HG03432 (cell line): Measurements from ENCODE around the gene TRMT44.

Source experiments
- ATAC-seq: cut with Tn5 transposase; IDR thresholded peaks from one replicate; pipeline ENCODE4 v1.9.1; 2021; ENCODE audit warnings: mild to moderate bottlenecking, moderate library complexity; ENCODE audit not compliant: unreplicated experiment

The TRMT44 gene, protein sequence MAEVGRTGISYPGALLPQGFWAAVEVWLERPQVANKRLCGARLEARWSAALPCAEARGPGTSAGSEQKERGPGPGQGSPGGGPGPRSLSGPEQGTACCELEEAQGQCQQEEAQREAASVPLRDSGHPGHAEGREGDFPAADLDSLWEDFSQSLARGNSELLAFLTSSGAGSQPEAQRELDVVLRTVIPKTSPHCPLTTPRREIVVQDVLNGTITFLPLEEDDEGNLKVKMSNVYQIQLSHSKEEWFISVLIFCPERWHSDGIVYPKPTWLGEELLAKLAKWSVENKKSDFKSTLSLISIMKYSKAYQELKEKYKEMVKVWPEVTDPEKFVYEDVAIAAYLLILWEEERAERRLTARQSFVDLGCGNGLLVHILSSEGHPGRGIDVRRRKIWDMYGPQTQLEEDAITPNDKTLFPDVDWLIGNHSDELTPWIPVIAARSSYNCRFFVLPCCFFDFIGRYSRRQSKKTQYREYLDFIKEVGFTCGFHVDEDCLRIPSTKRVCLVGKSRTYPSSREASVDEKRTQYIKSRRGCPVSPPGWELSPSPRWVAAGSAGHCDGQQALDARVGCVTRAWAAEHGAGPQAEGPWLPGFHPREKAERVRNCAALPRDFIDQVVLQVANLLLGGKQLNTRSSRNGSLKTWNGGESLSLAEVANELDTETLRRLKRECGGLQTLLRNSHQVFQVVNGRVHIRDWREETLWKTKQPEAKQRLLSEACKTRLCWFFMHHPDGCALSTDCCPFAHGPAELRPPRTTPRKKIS

DNA sequence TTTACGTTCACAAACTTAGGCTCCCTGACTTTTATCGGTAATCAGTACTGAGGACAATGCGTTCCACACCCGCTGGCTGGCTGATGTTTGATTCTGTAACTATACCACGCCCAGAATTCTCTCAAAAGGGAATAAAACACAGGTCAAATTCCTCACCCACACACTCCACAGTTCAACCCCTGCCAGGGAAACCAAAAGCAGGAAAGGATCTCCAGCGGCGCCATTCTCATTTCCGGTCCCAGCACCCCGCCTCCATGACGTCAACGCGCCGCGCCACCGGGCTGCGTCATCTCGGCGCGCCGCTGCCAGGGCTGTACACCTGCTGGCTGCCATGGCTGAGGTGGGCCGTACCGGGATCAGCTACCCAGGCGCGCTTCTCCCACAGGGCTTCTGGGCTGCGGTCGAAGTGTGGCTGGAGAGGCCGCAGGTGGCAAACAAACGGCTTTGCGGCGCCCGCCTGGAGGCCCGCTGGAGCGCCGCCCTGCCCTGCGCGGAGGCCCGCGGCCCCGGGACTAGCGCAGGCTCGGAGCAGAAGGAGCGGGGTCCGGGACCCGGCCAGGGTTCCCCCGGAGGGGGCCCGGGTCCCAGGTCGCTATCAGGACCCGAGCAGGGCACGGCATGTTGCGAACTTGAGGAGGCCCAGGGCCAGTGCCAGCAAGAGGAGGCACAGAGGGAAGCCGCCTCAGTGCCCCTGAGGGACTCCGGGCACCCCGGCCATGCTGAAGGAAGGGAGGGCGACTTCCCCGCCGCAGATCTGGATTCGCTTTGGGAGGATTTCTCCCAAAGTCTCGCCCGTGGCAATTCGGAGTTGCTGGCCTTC is at the start of gene TRMT44, which contains the start of gene ACOX3:
Gene TRMT44 (plus strand): TSS at position 286 of the 820 bp plus-strand sequence. CDS start 46 bp downstream, at position 332.
Gene ACOX3 (minus strand): TSS at position 232 of the 820 bp plus-strand sequence. CDS start 24,202 bp downstream, outside the sequence.
- peak; percentile 87 for ATAC-seq

DNA sequence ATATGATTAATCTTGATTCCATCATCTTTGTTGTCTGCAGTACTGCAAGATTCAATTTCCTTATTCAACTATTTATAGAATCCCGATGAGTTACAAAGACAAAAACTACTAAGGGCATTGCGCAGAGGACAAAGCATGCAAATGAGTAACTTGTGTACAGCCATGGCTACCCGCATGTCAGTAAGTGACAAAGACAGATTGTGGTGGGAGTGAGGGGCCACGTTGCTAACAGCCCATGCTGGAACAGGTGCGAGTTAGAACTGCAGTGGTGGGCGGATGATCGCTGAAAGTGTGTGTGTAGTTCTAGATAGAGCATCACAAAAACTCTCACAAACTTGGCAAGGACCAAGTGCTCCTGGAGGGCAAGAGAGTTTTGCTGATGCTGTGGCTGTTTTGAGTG is 49.5 kb upstream of the TRMT44 start:
- ATAC-seq, result no peak

DNA sequence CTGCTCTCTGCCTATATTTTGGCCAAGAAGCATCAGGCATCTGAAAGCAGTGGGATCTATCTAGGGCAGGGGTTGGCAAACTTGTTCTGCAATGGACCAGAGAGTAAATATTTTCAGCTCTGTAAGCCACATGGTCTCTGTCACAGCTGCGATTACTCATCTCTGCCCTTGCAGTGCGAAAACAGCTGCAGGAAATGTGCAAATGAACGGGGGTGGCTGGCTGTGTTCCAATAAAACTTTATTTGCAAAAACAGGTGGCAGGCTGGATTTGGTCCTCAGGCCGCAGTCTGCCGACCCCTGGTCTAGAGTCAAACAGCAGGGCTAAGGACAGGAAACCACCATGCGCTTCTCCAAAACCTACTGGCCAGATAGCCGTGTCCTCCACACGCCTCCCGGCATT is 48.6 kb upstream of the TRMT44 start:
- peak; percentile 85 for ATAC-seq

DNA sequence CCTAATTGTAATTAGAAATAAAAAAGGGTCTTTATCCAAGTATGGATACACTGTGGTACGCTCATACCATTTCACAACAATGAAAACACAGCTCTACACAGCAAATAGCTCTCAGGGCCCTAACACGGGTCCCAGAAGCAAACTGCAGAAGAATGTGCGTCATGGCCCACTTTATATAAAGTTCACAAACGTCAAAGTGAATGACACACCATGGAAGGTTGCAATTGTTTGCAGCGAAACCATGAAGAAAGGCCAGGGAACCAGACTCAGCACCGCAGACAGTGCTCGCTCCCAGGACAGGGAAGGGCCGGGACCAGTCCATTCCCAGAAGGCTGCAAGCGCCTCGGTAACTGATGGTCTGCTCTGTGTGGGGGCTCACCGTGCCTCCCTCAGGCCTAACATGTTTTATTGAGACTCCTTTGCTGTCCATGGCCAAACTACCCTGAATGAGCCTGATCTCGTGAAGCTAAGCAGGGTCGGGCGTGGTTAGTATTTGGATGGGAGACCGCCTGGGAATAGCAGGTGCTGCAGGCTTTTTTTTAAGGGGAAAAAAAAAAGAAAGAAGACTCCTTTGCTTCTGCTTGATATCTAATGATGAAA is 47.9 kb upstream of the TRMT44 start:
- no peak for ATAC-seq

DNA sequence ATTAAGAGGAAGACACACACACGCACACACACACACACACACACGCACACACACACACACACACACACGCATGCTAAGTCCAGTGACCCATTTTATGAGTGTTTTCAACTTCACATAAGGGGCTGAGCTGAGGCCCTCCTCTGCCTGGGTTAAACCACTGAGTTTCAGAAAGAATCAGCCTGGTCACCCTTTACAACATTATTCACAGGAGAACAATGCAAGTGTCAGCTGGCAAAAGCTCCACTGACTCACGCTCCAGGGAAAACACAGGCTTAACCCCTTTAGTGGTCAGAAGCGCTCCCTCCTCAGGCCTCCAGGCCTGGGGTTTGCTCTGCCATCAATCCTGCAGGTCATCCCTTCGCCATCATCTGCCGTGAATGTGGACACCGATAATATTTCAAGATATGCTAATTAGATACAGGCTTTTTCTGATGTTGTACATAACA is 47.0 kb upstream of the TRMT44 start:
- no peak for ATAC-seq

DNA sequence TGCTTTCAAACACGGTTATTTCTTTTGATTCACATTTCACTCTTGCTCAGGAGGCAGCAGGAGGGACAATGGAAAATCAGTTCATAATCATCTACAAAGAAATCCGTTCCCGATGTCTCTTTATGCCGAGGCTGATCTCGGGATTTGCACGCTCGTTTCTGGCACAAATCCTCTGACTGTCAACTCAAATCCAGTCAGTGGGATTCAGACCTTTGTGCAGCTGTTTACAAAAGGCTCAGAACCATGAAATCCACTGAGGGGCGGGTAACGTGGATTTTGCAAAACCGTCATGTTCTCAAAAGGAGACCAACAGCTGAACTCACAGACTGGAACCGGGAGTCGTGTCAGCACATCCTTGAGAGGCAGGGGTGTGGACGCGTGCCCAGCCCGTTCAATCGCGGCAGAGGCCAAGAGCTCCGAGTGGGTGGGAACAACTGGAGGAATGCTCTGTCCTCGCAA is 46.5 kb upstream of the TRMT44 start:
- no peak for ATAC-seq

DNA sequence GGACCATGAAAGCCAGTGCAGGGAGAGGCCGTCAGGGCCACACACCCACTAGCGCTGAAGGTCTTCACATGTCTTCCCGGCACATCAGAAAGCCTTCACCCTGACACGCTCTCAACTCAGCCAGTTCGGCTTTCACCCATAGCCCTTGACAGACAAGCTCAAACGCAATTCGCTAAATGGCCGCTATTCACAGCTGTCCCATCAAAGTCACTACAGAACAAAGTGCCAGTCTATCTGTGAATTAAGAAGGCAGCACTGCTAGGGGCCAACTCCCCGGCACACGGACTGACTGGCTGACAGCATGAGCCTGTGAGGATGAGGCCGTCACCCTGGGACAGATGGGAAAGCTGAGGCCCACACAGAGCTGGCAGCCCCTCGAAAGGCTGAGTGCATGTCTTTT is 45.8 kb upstream of the TRMT44 start:
- no peak for ATAC-seq

DNA sequence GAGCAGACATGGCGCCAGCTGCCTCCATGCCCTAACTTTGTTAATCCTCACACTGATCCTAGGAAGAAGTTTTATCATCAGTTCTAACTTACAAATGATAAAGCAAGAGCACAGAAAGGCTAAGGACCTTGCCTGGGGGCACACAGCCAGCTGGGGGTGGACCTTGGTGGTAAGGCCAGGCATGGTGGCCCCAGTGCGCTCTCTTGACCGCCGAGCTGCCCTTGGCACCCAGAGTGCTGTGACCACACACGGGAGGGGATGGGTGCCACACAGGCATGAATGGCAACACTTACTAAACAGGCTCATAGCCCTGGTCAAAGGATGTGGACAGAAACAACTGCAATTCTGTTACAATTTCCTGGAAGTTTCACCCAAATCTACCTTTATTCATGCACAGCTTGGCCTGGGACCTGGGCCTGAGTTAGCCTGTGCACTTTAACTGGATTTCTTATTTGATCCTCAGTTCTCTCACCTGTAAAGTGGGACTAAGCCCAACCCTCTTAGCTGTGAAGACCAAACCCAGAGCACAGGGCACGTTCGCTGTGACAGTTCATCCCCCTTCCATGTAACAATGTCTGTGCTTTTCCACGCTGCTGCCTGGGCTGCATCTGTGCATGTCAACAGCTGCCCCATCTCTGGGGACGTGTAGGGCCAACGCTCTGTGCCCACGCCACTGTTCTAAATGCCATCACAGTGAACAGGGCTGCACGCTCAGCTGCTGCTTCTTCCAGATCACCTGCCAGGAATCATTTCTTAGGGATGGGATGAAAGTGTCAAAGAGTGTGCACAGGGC is 44.9 kb upstream of the TRMT44 start:
- ATAC-seq, result no peak

DNA sequence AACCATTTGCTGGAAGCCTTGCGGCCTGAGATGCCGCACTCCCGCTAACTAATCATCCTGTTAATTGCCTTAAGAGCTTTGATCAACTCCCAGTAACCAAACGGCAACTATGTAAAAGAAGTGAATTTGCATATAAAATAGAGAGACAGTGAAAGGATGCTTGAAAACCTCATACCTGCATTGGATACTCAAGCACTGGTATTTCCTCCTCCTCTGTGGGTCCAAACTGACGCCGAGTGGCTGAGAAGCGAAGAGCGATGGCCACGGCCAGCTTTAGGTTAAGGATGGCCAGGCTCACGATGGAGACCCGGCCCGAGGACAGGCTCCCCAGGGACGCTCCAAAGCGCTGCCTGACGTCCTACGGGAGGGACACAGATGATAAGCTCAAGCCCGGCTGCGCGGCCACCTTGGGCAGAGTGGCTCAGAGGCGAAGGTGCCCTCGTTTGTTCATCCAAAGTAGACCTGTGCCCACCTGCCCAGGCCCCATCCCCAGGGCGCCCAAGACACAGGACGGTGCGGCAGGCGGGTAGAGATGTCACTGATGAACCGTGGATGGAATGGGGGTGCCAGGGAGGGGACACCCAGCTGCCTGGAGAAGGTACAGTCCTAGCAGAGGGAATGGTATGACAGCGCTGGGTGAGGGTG is 43.7 kb upstream of the TRMT44 start:
- no peak for ATAC-seq

DNA sequence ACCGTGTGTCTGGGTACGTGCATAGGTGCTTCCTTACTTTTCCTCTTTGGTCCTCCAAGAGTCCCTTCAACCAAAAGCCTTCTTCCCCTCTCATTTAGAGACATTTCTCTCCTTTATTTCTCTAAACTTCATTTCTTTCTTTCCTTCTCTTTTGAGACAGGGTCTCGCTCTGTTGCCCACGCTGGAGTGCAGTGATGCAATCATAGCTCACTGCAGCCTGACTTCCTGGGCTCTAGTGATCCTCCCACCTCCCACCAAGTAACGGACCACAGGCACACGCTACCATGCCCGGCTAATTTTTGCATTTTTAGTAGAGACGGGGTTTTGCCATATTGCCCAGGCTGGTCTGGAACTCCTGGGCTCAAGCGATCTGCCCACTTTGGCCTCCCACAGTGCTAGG is 42.2 kb upstream of the TRMT44 start:
- ATAC-seq, result no peak

DNA sequence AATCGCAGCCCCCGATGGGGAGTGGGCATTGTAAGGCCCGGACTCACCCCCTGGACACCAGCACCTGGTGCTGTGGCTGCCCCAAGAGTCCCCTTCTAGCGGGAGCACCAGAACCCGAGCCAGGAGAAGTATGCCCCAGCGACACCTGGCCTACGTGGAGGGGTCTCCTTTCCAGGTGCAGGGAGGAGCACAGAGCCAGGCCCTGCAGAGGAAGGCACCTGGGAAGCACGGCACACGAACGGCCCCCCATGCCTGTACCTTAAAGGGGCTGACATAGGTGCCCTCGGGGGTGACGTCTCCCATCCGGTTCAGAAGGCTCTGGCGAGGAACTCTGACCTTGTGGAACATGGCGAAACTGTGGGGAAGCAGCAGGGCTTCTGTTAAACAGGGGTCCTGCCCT is 41.3 kb upstream of the TRMT44 start:
- no peak for ATAC-seq

DNA sequence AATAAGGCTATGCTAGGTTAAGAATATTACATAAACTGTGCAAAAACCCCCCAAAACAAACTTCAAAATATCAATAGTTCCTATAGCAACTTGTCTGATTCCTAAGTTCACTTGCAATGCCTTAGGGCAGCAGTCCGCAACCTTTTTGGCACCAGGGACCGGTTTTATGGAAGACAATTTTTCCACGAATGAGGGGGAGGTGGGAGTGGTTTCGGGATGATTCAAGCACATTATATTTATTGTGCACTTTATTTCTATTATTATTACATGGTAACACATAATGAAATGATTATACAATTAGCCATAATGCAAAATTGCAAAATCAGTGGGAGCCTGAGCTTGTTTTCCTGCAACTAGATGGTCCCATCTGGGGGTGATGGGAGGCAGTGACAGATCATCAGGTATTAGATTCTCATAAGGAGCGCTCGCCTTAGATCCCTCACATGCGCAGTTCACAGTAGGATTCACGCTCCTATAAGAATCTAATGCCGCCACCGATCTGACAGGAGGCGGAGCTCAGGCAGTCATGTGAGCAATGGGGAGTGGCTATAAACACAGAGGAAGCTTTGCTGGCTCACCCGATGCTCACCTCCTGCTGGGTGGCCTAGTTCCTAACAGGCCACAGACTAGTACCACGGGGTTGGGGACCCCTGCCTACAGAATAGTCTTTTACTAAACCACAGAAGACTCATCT is 39.8 kb upstream of the TRMT44 start:
- no peak for ATAC-seq

DNA sequence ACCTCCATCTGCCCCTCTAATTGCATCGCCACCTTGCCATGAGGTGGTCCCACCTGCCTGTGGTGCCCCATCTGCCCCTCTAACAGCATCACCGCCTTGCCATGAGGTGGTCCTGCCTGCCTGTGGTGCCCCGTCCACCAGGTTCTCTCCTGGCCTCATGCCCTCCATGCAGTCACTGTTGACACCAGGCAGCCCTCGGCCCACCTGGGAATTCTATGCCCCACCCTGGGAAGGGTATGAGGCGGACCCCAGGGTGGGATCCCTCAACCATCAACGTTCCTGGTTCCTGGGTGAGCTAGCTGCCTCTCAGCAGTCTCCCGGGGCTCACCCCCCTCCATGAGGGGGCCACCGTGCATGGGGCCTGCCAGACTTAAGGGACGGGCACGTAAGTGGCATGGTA is 38.9 kb upstream of the TRMT44 start:
- no peak for ATAC-seq

DNA sequence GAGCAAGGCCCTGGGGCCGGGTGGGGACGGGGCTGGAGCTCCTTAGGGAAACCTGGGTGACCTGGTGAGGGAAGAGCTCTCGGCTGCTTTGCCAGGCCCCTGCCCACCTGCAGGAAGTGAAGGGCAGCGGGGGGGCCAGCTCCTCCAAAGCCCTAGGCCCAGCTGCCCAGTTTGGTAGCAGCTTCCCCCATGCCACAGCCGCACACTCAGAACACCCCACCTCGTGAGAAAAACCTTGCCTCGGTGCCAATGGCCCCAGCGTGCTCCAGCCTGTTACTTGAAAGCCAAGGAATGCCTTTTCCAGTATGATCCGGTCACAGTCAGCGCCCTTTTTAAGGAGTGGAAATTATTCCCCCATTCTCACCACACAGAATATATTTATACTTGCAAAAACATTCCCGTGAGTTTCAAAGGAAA is 38.4 kb upstream of the TRMT44 start:
- no peak for ATAC-seq

DNA sequence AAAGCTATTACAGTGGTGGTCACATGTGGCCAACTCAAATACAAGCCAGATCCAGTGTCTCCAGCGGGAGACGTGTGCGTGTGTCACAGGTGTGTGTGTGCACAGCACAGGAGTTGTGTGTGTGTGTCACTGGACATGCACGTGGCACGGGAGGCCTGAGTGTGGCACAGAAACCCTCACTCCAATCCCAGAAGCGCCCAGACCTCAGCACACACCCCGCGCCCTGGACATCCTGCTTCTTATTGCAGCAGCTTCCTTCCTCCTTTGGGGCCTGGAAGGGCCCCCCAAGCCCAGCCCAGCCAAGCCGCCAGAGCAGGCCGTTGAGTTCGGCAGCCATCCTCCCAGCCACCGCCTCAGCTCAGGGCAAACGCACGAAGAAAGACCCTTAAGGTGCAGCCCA is 37.9 kb upstream of the TRMT44 start:
- ATAC-seq, result no peak

DNA sequence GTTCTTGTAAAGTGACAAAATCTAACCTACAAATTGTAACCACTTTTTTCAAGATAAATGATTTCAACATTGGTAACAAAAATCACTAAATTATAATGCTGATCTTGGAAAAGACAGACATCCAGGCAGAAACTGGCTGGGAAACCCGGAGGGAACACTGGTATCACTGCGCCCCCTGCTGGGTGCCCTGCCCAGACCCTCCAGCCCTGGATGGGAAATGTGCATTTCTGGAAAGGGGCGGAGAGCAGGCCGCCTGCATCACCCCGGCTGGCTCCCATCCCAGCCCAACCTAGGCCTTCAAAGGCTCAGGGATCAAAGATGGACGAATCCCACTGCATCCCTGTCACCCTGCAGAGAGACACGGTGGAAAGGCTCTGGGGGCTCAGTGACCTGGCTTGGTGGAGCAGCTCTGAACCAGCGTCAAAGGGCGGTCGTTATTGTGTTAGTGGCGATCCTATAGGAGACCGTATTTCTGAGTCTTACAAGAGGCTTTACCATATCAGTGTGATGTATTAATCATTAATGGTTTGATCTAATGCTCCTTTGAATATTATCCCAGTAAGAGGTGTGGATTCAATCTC is 37.3 kb upstream of the TRMT44 start:
- ATAC-seq, result no peak

DNA sequence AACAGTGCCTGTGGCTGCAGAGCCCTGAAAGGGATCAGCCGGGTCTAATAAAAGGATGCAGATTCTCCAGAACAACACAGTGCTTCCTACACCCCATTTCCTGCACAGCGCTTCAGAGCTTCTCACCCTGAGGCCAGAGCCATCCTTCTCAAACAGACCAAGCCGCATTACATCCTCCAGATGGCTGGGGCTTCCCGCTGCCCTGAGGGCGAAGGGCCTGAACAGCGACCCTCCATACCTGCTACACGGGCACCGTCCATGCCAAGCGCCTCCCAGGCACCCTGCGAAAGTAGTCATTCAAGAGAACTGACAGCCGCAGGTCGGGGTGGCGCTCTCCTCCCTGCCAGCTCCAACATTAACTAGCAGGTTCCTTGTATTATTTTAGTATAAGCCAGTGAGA is 36.6 kb upstream of the TRMT44 start:
- ATAC-seq, result no peak

DNA sequence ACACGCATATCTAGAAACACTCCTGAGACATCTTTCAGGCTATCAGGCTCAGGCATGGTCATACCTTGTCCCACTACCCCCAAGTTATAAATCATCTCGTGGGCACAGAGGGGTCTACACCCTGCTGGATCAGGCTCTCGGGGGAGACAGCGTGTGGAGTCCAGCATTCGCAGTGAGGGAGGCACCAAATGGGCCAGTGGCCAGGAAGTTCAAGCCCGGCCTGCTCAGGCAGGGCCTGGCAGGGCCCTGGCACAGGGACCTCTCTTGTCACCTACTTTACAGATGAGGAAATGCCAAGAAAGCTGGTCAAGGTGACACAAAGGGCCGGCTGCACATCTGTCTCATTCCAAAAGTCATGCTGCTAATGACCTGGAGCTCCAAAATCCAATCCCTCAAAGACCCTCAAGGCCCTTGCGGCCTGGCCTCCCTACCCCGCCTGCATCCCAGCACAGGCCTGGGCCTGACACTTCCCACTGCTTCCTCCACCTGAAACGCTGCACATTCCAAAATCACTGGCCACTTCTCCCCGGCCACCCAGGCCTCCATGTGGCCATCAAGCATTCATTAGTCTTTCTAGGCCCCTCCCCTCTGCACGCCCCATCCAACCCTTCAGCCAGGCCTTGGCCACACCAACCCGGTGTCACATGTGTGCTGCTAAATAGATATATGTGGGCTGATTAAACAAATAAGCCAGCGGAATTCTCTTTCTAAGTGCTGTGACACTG is 35.6 kb upstream of the TRMT44 start:
- ATAC-seq, result no peak
